Hepatocyte (in vitro differentiated cells): ENCODE data around the gene CCR1.

Experiments used
- EZH2phosphoT487 ChIP-seq: fragments of 200-600 bp; sonication (generic); IDR thresholded peaks from one replicate; pipeline ENCODE4 v1.6.1; 2018; ENCODE audit warnings: antibody characterized with exemption, mild to moderate bottlenecking, low read depth, moderate library complexity; ENCODE audit not compliant: unreplicated experiment, severe bottlenecking
- TF ChIP-seq, protein P1 (sequence below): fragments of 200-600 bp; sonication (generic); IDR thresholded peaks from 2 replicates; pipeline ENCODE4 v1.5.1; 2016; ENCODE audit warnings: antibody characterized with exemption, mild to moderate bottlenecking; ENCODE audit not compliant: poor library complexity

DNA sequence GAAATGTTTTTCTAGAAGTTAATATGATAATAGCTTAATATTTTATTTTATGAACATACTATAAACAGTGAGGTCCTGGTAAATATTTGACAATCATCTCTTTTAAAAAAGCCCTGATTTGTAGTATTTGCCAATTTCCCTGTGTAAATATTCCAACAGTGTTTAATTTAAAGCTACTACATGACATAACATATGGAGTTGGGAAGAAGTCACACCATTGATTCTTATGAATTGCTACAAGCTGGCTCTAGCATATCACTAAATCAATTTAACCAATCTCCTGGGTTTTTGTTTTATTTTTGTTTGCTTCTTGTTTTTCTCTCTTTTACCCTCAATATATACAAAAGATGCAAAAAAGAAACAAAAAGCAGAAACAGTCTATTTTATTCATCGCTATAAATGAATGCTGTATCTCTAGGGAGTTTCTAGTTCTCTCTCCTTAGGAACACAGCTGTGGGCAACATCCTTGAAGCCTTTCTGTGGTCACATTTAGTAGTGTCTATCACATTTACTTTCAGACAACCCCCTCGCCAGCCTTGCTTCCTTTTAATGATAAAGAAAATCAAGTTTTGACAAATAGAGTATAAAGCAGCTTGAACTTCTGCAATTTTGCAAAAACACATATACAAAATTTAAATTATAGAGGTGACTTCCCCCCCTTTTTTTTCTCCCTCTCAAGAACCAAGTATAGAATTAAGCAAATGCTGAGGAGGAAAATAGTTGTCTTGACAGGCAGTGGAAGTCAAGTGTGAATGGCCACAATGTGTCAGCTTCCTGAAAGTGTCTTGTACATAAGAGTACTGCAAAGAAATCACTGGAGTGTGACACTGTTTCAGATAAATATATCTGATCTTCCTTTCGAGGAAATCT, 21.4 kb downstream of the CCR1 start:
- TF ChIP-seq, protein P1, sequence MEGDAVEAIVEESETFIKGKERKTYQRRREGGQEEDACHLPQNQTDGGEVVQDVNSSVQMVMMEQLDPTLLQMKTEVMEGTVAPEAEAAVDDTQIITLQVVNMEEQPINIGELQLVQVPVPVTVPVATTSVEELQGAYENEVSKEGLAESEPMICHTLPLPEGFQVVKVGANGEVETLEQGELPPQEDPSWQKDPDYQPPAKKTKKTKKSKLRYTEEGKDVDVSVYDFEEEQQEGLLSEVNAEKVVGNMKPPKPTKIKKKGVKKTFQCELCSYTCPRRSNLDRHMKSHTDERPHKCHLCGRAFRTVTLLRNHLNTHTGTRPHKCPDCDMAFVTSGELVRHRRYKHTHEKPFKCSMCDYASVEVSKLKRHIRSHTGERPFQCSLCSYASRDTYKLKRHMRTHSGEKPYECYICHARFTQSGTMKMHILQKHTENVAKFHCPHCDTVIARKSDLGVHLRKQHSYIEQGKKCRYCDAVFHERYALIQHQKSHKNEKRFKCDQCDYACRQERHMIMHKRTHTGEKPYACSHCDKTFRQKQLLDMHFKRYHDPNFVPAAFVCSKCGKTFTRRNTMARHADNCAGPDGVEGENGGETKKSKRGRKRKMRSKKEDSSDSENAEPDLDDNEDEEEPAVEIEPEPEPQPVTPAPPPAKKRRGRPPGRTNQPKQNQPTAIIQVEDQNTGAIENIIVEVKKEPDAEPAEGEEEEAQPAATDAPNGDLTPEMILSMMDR = no peak
- TF ChIP-seq EZH2phosphoT487 = no peak
